G401 (cell line): ENCODE measurements around the gene TBC1D22A. TPM values are rescaled to one million over a fixed set of nuclear protein-coding genes. Genes with fewer than 3 reads are reported as not detected.

Experiments
- DNase-seq: peaks from one replicate; pipeline ENCODE4 v3.0.0-alpha.2; 2015; ENCODE audit warnings: low spot score
- in situ Hi-C: cut with HindIII; loops from 2 replicates; pipeline ENCODE4 v1.10.0; 2016; ENCODE audit warnings: low sequenced_read_pairs, mixed read lengths
- total RNA-seq: library from RNA; depleted of rRNA; stranded (reverse); fragments of >200 nt; shearing (Covaris generic); gene quantifications from 2 replicates; pipeline ENCODE4 v1.2.3, GENCODE V29; 2014

TBC1D22A gene
- total RNA-seq, 1 experiment from 2014 or later = 11.1 TPM

GRCh38 chr22:47075568-47075967, 313.1 kb downstream of the TBC1D22A start:
- in situ Hi-C loops = no loop called here
- DNase-seq = no peak

- DNase-seq = no peak
- in situ Hi-C loops = no loop called here
Measured at GRCh38 chr22:47076758-47077157, 314.3 kb downstream of the TBC1D22A start.

GRCh38 chr22:47080100-47080499, 317.6 kb downstream of the TBC1D22A start:
- DNase-seq = no peak
- in situ Hi-C loops = no loop called here

- DNase-seq = no peak
- in situ Hi-C loops = no loop called here
Measured at GRCh38 chr22:47082505-47082904, 320.1 kb downstream of the TBC1D22A start.

GRCh38 chr22:47083379-47083986, 321.0 kb downstream of the TBC1D22A start:
- in situ Hi-C loops = no loop called here
- DNase-seq = no peak

- in situ Hi-C loops = no loop called here
- DNase-seq = no peak
Measured at GRCh38 chr22:47084226-47084625, 321.8 kb downstream of the TBC1D22A start.

DNA sequence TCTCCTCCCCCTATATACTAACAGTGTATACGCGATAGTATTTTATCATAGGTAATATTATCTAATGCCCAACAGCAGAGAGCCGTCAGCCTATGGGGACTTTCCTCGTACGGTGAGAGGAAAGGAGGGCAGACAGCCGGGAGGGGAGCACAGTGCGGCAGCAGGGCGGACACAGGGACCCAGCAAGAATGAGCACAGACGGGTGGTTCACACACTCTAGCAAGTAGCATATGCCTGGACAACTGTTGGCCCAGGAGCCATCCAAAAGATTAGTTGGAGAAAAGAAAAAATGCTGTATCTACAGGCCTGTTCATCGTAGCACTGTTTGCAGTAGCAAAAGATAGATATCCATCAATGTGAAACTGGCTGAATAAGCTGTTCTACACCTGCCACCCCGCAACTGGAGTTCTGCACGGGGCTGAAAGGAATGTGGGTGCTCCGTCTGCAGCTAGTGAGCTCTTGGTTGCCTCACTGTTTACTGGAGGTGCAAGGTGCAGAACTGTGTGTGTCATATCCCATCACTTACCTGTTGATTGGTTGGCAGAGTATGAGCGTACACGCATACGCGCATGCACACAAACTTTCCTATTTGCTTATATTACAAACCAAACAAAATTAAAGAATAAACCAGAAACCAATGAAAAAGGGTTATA, 324.3 kb downstream of the TBC1D22A start:
- in situ Hi-C loops = no loop called here
- DNase-seq = peak; percentile 81

DNA sequence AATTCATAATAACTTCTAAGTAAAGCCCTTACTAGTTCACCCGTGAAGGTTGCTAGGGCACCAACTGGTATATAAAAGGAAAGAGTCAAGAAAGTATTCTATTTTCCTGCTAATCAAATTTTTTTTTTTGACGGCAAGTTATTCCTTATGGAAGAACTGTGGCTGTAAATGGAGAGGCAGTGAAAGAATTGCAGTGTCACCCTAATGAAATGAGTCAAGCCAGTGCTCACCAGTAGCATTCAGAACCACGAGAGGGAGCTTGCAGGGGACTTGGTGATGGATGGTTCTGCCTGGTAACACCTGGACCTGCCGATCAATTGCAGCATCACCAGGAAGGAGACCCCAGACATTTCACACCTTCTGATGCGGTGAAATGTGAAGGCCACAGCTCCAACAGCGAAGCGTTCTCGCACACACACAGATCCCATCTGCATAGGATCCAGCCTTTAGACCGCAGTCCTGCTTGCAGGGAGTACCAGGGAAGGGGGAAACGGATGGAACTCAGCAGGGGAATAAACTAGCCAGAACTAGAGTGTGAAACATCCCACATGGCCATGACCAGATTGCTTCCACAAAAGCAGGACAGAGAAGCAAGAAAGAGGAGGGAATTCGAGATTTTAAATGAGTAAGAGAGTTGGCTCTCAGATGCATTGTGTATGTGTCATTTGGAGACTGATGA, 326.2 kb downstream of the TBC1D22A start:
- DNase-seq = peak; percentile 73
- in situ Hi-C loops = no loop called here

- in situ Hi-C loops = no loop called here
- no peak for DNase-seq
Measured at GRCh38 chr22:47089374-47089773, 326.9 kb downstream of the TBC1D22A start.

DNA sequence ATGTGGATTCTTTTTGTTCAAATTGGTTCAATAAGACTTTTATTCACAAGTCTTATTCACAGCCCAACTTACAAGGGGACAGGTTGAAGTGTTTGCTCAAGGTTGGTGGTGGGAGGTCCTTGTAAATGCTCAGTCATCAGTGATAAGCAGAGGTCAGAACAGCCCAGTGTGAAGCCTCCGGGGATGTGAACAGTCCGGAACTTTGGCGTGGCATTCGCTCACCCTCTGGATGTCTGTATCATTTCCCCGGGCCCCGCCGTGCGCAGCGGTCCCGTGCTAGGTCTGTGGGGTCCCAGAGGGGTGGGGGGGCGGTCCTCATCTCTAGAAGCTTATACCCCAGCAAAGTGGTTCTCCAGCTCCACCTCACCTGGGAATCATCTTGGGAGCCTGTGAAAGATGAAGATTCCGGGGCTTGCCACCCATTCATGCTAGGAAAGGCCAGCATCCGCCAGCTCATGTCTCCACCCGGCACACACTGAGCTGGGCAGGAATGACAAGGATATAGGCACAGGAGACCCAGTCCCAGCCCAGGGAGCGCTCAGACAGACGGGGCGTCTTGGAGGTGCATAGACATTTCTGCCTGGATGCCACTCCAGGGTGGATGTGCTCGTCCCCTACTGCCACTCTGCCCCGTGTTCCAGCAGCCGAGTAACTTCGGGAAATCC, 327.5 kb downstream of the TBC1D22A start:
- in situ Hi-C loops = no loop called here
- DNase-seq = no peak

- DNase-seq = no peak
- in situ Hi-C loops = no loop called here
Measured at GRCh38 chr22:47090591-47091245, 328.3 kb downstream of the TBC1D22A start.

- in situ Hi-C loops = no loop called here
- no peak for DNase-seq
Measured at GRCh38 chr22:47091246-47091651, 328.8 kb downstream of the TBC1D22A start.

GRCh38 chr22:47091921-47092700, 329.7 kb downstream of the TBC1D22A start:
- in situ Hi-C loops = no loop called here
- no peak for DNase-seq

DNA sequence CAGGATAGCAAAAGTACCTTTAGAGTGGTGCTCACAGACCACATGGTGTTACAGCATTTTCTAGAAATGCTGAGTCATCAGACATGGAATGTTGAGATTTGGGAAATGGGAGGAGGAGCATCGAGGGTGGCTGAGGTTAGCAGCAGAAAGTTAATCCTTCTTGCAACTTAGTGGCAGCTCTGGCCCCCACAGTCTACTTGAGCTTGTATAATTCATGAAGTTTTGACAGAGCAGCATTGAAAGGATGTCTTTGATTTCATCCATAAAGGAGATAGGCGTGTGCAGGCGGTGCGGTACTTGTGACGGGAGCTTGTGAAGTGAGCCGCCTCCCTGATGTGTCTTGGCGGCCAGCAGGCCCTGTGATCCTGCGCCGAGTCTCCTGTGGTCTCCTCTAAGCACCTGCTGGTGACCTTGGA, 330.5 kb downstream of the TBC1D22A start:
- no peak for DNase-seq

DNA sequence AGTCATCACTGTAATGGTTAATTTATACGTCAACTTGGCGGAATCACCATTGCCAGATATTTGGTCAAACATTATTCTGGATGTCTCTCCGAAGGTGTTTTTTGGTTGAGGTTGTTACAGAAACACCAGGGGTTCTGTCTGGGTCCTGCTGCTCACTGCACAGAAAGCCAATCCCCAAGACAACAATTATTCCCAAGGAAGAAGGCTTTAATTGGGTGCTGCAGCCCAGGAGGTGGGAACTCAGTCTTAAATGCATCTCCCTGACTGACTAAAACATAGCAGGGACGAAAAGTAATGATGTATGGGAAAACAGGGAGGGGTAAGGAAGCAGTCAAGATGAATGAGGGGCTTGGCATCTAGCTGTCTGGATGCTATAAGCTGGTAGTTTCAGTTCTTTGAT, 331.3 kb downstream of the TBC1D22A start:
- no peak for DNase-seq
- in situ Hi-C loops = no loop called here

More for the DNA sequence above, 330.5 kb downstream of the TBC1D22A start:
- in situ Hi-C loops = no loop called here

DNA sequence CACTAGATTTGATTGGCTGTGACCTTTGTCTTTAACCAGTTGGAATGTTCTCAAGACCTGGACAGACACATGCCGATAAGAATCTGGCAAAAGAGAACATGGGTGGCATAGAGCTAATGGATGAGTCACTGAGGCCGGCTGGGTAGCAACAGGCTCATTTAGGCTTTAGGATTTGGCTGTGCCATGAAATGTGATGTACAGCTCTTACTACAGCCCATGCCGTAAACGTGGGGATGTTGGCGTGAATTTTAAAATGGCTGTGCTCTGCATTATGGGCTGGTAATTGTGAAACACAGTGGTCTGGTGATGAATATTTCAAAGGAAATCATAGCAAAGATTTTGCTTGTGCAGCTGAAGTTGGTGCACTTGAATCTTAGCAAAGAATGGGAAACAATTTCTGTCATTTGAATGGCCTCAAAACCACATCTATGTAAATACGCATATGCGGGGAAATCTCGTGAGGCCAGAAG, 332.4 kb downstream of the TBC1D22A start:
- in situ Hi-C loops = no loop called here
- DNase-seq = no peak

GRCh38 chr22:47095395-47096122, 333.1 kb downstream of the TBC1D22A start:
- in situ Hi-C loops = no loop called here
- no peak for DNase-seq

GRCh38 chr22:47098121-47098520, 335.7 kb downstream of the TBC1D22A start:
- no peak for DNase-seq
- in situ Hi-C loops = no loop called here
